ENCODE data around the gene PEX5L.

- TF ChIP-seq CTCF (IDR thresholded peaks at IDR 0.05; ENCODE audit: poor library complexity) (no peak), EZH2 (IDR thresholded peaks at IDR 0.05; ENCODE audit: borderline replicate concordance) (no peak), EZH2phosphoT487 (IDR thresholded peaks at IDR 0.05; ENCODE audit: low read depth, severe bottlenecking, unreplicated experiment) (no peak)
Observed at GRCh38 chr3:179971280-179971679, 65.5 kb downstream of the PEX5L start.
